GM06990 (cell line): Measurements from ENCODE around the gene GPR160.

ENCODE experiments used
- DNase-seq: peaks from one replicate; pipeline ENCODE4 v3.0.0-alpha.2; 2011; ENCODE audit not compliant: insufficient read length; ENCODE audit errors: extremely low read depth
- H3K27me3 ChIP-seq: replicated peaks from 2 replicates; pipeline ENCODE4 v1.6.0; 2011; ENCODE audit warnings: low read length; ENCODE audit not compliant: control insufficient read depth, insufficient read depth
- H3K36me3 ChIP-seq: 2 replicates; pipeline ENCODE4 v1.5.1; 2011; ENCODE audit warnings: low read length; ENCODE audit not compliant: control insufficient read depth, insufficient read depth
- H3K4me3 ChIP-seq: replicated peaks from 2 replicates; pipeline ENCODE4 v1.5.1; 2011; ENCODE audit warnings: low read depth, mild to moderate bottlenecking, control low read depth, low read length
- TF ChIP-seq, protein P1 (sequence below): IDR thresholded peaks from 2 replicates; pipeline ENCODE4 v1.5.1; 2011; ENCODE audit warnings: low read length, control low read depth, mild to moderate bottlenecking, inconsistent platforms; ENCODE audit not compliant: insufficient read depth, poor library complexity, severe bottlenecking

Gene GPR160

GRCh38 chr3:170033489-170033888 lies 4.3 kb upstream of the GPR160 start:
- TF ChIP-seq, protein P1, sequence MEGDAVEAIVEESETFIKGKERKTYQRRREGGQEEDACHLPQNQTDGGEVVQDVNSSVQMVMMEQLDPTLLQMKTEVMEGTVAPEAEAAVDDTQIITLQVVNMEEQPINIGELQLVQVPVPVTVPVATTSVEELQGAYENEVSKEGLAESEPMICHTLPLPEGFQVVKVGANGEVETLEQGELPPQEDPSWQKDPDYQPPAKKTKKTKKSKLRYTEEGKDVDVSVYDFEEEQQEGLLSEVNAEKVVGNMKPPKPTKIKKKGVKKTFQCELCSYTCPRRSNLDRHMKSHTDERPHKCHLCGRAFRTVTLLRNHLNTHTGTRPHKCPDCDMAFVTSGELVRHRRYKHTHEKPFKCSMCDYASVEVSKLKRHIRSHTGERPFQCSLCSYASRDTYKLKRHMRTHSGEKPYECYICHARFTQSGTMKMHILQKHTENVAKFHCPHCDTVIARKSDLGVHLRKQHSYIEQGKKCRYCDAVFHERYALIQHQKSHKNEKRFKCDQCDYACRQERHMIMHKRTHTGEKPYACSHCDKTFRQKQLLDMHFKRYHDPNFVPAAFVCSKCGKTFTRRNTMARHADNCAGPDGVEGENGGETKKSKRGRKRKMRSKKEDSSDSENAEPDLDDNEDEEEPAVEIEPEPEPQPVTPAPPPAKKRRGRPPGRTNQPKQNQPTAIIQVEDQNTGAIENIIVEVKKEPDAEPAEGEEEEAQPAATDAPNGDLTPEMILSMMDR, result no peak
- DNase-seq, result no peak
- no peaks in the 10 kb centered on the region for H3K36me3 ChIP-seq
- H3K27me3 ChIP-seq, result no peaks in the 10 kb centered on the region
- no peak overlapping the region for H3K4me3 ChIP-seq

- no peaks in the 10 kb centered on the region for H3K36me3 ChIP-seq
- no peaks in the 10 kb centered on the region for H3K27me3 ChIP-seq
- DNase-seq, result peak; percentile 64
- peak overlapping the region; percentile 84 for H3K4me3 ChIP-seq
- TF ChIP-seq, protein P1, result no peak
Observed at GRCh38 chr3:170038434-170039110, 777 bp downstream of the GPR160 start.

GRCh38 chr3:170040418-170040817 lies 2.6 kb downstream of the GPR160 start:
- H3K4me3 ChIP-seq, result peak overlapping the region; percentile 84

GRCh38 chr3:170043506-170043905 lies 5.7 kb downstream of the GPR160 start:
- Histone ChIP-seq H3K36me3 (peaks cover 3% of the 10 kb centered on the region), H3K4me3 (no peak overlapping the region), H3K27me3 (no peaks in the 10 kb centered on the region)
- no peak for DNase-seq
- TF ChIP-seq, protein P1, result no peak

More at GRCh38 chr3:170040418-170040817, 2.6 kb downstream of the GPR160 start:
- DNase-seq, result no peak
- no peaks in the 10 kb centered on the region for H3K27me3 ChIP-seq
- H3K36me3 ChIP-seq, result no peaks in the 10 kb centered on the region
- TF ChIP-seq, protein P1, result no peak

DNA sequence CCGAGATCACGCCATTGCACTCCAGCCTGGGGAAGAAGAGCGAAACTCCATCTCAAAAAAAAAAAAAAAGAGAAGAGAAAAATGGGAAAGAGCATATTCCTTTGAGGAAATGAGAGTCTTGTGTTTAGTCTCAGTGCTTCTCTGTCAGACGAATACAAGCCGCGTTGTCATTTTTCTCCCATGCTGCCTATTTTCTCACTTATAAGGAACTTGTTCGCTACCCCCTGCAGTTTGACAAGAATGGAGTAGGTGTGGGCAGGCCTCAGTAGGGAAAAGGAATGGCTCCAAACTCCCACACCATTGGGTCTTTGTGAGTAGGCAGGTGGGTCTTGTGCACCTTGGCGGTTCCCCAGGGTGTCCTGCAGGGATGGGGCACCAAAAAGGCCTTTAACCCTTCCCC lies 6.5 kb downstream of the GPR160 start:
- no peak for DNase-seq
- H3K36me3 ChIP-seq, result peaks cover 3% of the 10 kb centered on the region
- TF ChIP-seq, protein P1, result no peak
- no peaks in the 10 kb centered on the region for H3K27me3 ChIP-seq
- H3K4me3 ChIP-seq, result 0 out of 2 replicates have a peak overlapping the region, but pooled peaks have one; percentile 24
